Measurements from ENCODE around the gene PTRH1.

PTRH1 gene

DNA sequence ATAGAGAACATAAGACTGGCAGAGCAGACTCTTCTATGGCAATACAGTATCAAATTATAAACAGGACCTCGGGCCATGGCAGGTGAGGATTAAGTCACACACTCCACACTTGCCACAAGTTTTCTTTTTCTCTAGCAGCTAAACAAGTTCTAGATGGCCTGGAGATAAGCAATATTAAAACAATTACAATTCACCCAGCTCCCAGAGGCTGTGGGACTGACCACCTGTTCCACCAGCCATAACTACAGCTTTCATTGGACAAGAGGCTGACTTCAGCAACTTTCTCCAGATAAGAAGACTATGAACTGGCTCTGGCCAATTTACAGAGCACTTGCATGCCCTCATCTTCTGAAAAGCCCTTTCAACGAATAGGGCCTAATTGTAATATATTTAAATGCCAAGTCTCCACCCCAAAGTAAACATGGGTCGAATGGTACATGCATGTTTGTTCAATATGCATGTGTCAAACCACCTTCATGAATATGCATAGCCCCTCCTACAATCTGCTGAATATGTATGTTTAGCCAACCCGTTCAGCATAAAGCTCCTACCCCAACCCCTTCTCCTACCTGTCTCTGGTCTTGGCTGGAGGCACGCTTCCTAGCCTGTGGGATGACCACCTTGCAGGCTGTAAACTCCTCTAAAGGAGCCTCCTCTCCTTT is 14.7 kb downstream of the PTRH1 start:
- DNase-seq (ENCODE audit: extremely low spot score, insufficient read length, low read depth), result no peak
- no peak for FAIRE-seq

DNA sequence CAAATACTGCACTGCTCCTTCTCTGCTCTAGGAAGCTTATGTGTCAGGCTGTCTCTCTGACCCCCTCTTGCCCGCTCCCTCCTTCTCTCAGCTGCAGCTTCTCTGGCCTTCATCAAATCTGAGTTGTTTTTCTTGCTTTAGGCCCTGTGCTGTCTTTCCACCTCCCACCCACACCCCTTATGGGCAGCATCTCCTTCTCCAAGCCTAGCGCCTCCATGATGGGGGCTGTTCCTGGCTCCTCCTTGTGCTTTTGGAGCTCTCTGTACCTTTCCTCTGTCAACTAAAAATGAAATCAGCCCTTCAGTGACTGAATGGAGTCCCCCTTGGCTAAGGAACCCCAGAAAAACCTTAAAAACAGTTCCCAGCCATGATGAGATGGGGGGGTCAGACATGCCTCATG is 15.3 kb downstream of the PTRH1 start:
- DNase-seq (ENCODE audit: extremely low spot score, insufficient read length, low read depth) (no peak), FAIRE-seq (no peak)

DNA sequence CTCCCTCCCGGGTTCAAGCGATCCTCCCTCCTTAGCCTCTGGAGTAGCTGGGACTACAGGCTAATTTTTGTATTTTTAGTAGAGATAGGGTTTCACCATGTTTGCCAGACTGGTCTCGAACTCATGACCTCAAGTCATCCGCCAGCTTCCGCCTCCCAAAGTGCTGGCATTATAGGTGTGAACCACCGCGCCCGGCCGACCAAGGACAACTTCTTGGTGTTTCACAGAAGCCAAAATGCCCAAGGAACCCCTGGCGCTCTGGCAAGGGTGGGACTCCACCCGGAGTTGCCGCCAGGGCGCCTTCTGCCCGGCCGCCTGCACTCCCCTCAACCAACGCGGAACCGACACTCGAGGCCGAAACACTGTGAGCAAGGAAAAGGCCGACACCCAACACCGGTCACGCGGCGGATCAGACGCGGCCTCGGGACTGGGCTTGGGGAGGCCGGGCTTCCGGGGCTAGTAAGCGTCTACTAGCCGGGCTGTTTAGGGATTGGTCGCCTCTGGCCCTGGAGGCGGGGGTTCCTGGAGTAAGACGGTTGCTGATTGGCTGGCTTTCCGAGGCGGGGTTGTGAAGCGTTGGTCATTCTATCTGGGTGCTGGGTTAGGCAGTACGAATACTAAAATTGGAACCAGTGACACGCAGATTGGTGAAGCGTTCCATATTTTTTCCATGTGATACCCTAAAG is 16.3 kb downstream of the PTRH1 start:
- peak; percentile 80 for FAIRE-seq

DNA sequence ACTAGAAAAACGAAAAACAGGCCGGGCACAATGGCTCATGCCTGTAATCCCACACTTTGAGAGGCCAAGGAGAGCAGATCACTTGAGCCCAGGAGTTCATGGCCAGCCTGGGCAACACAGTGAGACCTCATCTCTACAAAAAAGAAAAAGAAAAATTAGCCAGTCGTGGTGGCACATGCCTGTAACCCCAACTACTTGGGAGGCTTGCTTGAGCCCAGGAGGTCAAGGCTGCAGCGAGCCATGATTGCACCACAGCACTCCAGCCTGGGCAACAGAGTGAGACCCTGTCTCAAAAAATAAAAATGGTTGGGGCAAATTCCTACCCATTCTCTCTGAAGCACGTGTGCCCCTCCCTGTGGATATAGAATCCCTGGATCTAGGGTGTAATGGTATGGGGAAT is 17.1 kb downstream of the PTRH1 start:
- DNase-seq (ENCODE audit: extremely low spot score, insufficient read length, low read depth) (no peak), FAIRE-seq (no peak)

More for the DNA sequence above, 16.3 kb downstream of the PTRH1 start:
- DNase-seq (ENCODE audit: extremely low spot score, insufficient read length, low read depth), result peak; percentile 88

DNA sequence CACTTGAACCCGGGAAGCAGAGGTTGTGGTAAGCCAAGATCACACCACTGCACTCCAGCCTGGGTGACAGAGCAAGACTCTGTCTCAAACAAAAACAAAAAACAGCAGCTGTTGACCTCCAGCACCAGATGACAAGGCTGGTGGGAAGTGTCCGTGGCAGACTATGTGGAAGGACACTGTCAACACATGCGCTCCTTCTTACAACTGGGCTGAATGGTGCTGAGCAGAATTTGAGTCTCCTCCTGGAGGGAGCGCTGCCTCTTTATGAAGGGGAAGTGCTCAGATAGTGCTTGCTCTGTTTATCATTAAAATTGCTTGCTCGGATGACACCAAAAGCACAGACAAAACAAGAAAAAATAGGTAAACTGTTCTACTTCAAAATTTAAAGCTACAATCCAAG is 17.9 kb downstream of the PTRH1 start:
- FAIRE-seq (no peak), DNase-seq (ENCODE audit: extremely low spot score, insufficient read length, low read depth) (no peak)

DNA sequence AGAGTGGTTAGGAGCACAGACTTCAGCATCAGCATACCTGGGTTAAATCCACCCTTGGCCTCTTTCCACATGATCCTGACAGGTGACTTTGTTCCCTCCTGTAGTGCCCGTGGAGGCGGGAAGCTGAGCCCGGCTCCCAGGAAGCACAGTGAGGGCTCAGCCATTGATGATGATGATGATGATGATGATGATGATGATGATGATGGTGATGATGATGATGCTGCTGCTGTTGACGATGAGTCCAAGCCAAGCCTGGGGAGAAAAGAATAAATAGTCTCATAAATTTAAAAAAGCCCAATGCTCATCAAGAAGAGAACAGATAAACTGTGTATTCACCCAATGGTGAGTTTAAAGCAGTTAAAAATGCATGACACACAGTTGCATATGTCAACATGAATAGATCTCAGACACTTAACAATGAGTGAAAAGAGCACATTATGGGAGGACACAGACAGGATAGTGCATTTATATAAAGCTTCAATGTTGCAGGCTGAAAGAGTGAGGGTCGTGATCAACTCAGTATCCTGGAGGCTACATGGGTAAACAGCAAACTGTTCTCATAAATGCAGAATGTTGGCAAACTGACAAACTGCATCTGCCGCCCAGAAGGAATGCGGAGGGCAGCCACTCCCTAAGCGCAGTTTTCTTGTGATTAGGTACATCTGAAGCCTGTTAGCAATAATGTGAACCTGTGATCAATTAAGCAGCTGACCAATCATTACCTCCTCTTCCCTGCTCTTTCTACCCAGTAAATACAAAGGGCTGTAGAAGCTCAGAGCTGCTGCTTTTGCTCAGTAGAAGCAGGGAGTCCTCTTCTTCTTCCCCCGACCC is 20.4 kb downstream of the PTRH1 start:
- DNase-seq (ENCODE audit: extremely low spot score, insufficient read length, low read depth), result no peak
- no peak for FAIRE-seq

DNA sequence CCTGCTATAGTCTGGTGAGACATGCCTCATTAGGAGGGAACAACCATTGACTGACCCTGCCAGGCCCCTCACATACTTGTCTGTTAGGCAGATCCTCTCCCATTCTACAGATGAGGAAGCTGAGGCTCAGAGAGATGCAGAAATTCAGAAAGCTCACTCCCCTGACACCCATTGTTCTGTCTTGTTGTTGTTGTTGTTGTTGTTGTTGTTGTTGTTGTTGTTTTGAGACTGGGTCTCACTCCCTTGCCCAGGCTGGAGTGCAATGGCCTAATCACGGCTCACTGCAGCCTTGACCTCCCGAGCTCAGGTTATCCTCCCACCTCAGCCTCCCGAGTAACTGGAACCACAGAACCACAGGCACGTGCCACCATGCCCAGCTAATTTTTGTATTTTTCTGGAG is 21.8 kb downstream of the PTRH1 start:
- FAIRE-seq (no peak), DNase-seq (ENCODE audit: extremely low spot score, insufficient read length, low read depth) (no peak)

DNA sequence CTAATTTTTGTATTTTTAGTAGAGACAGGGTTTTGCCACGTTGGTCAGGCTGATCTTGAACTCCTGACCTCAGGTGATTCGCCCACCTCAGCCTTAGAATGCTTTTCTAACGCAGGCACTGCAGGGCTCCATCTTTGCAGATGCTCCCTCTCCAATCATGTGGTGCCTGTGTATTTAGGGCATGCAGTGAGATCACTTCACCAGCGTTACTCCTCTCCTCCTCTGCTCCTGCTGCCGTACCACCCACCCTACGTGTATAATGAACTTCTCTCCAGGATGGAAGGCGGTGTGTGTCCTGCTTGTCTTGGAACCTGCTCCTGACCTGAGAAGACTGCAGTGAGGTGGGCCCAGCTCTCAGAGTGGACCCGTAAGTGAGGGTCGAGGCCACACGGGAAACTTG is 22.3 kb downstream of the PTRH1 start:
- FAIRE-seq, result no peak
- DNase-seq (ENCODE audit: extremely low spot score, insufficient read length, low read depth), result no peak

DNA sequence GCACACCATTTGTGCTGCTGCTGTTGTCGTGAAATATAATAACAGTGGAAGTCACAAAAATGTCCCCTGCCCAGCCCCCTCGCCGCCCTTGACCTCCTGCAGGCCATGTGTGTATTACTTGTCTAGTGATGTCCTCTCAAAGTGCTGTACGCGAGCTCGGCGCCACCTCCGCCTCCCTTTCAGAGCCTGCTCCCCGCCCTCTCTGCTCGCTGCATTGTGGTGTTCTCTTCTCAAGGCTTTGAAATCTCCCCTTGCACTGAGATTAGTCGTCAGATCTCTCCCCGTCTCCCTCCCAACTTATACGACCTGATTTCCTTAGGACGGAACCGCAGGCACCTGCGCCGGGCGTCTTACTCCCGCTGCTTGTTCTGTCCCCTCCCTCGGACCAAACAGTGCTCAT is 23.4 kb downstream of the PTRH1 start:
- DNase-seq (ENCODE audit: extremely low spot score, insufficient read length, low read depth), result no peak
- no peak for FAIRE-seq

DNA sequence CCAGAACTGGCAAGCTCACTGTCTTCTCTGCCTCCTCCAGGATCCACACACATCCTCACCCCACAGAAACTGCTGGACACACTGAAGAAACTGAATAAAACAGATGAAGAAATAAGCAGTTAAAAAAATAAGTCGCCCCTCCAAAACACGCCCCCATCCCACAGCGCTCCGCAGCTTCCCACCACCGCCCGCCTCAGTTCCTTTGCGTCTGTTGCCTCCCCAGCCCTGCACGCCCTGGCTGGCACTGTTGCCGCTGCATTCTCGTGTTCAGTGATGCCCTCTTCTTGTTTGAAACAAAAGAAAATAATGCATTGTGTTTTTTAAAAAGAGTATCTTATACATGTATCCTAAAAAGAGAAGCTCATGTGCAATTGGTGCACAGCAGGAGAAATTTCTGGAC is 24.7 kb downstream of the PTRH1 start:
- DNase-seq (ENCODE audit: extremely low spot score, insufficient read length, low read depth), result no peak
- no peak for FAIRE-seq

DNA sequence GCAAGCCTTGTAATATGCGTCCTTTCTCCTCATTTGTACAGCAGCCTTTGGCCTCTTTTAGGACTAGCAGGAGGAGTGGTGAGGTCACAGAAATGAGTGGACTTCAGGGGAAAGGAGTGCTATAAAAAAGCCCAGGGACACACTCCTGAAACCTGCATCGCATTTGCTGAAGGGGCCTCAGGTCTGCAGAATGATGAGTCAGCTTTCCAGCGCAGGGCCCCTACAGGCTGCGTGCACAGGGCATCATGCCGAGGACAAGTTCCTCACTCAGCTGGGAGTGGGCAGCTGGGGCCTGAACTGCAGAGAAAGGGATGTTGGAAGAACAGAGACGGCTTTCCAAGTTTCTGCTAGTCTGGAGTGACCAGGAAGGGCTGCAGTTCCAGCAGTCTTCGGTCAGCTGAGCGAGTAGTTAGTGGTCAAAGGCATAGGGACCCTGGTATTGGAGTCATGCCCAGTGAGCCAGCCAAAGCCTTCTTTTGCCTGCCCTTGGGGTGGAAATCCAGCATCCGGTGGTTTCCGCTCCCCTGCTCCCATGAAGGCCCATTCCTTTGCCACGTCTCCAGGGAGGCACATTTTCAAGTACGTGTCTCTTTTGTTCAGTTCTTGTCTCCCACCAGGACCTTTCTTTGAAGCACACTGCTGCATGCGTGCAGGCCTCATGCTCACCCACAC is 26.0 kb downstream of the PTRH1 start:
- DNase-seq (ENCODE audit: extremely low spot score, insufficient read length, low read depth), result no peak
- FAIRE-seq, result no peak

DNA sequence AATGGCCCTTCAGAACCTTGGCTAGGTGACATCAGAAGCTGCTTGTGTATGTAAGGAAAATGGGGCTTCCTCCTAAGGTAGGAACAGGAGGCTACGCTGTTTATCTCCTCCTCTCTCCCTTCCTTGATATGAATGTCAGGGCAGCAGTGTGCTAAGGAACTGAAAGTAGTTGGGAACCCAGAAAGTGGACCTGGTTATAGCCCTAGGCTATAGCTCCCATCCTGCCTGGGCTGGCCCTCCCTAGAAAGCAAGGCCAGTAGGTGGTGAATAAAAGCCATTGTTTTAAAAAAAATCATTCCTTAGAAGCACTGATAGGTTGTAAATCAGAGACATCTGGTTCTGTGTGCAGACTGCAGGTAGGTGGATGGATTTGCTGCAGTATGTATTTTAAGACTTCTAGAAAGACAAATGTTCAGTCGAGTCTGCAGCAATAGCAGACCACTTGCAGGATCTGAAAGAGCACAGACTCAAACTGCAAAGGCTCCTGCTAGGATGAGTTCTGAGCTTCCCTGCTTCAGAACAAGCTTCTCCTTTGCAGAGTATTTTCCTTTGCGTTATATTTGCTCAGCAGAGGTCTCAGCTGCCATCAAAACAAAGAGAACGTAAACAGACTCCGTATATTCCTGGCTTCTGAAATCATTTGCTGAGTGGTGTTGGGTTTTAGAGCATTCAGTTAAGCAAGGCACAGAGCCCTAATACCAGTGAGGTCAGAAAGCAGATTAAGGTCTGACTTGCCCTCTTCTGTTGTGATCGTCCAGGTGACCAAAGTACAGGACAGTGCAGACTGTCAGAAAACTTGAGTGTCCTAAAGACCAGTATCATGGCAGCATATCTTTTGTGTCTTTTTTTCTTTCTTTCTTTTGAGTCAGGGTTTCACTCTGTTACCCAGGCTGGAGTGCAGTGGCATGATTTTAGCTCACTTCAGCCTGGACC is 28.7 kb downstream of the PTRH1 start:
- no peak for FAIRE-seq

DNA sequence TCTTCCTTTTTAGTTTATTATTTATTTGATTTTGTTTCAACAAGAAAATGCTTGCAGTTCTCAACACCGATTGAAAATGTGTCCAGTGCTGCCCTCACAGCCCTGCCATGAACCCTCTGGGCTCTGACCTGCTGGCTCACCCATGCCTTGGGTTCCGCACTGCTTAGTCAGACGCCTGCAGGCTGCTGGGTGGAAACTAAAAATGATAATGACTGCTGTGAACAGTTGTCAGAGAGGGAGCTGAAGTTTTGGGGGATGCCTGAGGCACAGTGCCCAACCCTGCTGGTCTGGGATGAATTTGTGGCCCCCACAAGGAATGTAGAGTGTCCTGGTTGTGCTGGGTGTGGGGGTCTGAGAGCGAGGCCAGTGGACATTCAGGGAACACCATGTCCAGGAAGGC is 30.9 kb downstream of the PTRH1 start:
- DNase-seq (ENCODE audit: extremely low spot score, insufficient read length, low read depth), result no peak

More for the DNA sequence above, 28.7 kb downstream of the PTRH1 start:
- DNase-seq (ENCODE audit: extremely low spot score, insufficient read length, low read depth), result no peak

DNA sequence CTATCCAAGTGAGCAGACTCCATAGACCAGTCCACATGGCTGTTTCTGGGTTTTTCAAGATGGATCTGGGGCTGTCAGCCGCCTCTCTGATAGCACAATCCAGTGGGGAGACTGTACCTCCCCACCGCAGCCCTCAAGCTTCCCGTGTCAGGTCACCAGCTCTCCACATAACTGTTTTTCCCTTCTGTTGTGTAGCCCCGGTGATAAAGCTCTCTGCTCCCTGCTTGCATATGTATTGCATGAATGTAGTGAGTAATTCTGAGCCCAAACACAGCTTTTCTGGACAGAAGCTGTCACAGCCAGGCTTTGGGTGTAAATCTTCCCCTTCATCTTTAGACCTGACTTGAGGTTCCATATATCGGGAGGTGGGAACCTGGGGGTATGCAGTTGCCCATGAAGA is 31.7 kb downstream of the PTRH1 start:
- no peak for FAIRE-seq
- DNase-seq (ENCODE audit: extremely low spot score, insufficient read length, low read depth), result no peak

More for the DNA sequence above, 30.9 kb downstream of the PTRH1 start:
- no peak for FAIRE-seq

DNA sequence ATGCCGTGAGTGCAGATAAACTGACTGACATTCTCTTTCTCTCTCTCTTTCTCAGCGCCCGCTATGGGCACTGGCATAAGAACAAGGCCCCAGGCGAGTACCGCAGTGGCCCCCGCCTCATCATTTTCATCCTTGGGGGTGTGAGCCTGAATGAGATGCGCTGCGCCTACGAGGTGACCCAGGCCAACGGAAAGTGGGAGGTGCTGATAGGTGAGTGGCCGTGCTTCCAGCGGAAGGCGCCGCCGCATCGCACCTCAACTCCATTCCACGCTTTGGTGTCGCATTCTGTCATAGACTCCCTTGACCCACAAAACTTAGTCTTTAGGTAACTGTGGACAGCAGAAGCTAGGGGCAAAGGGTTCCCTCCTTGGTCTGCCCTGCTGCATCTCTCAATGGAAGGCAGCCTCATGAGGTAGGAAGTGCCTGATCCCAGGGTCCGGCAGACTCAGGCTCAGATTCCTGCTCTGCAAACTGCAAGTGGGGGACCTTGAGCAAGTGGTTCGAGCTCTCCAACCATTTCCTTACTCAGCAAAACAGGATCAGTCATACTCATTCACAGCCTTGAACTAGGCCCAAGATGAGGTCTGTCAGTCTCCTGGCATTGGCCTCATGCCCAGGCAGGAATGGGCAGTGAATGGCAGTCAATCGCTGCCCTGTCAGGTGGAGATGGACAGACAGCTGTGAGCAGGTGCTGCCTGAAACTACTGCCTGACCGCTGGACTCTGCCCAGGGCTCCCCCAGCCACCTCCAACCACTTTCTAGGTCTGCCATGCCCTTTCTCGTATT is 32.9 kb downstream of the PTRH1 start:
- DNase-seq (ENCODE audit: extremely low spot score, insufficient read length, low read depth) (no peak), FAIRE-seq (no peak)

DNA sequence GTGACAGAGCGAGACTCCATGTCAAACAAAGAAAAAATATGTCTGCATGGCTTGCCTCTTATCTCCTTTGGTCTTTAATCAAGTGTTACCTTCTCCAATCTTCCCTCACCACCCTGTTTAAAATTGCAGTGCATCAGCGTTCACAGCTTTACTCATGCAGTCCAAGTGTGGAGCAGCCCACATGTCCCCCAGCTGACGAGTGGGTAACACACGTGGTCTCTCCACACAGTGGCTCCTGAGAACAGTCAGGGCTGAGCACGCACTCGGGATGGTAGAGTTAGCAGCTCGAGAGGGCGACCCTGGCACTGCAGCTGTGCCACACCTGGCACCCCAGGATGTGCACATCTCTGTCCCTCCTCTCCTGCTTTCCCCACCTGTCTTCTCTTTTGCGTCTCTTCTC is 34.6 kb downstream of the PTRH1 start:
- DNase-seq (ENCODE audit: extremely low spot score, insufficient read length, low read depth) (no peak), FAIRE-seq (no peak)

DNA sequence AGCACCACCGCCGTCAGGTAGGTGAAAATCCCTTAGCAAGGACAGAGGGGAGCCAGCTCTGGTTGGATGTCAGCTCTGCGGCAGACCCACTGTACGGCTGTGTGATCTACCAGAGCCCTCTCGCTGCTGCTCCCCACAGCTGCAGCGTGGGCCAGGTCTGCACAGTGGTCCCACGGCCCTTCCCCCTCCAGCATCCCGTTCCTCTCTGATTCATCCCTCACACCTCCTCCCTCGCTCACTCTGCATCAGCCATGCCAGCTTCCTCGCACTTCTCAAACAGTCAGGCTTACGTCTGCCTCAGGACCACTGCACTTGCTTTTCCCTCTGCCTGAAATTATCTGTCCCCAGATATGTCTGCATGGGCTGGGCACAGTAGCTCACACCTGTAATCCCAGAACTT is 35.2 kb downstream of the PTRH1 start:
- DNase-seq (ENCODE audit: extremely low spot score, insufficient read length, low read depth) (no peak), FAIRE-seq (no peak)

DNA sequence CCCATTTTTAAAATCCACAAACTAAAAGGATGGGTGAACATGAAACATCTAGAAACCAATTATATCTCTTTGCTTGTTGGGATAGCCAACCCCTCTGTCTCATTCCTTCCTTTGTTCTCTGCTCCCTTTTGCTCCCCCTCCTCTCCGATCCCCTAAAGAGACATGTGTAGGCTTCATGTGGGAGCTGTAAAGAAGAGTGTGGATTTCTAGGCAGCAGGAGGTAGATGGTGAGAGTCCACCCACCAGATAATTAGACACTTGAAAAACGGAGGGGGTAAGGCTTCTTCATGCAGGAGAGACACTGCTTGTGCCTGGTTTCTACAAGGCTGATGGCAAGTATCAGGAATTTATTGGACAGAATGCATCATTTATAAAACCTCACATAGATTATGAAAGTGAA is 36.0 kb downstream of the PTRH1 start:
- FAIRE-seq (no peak), DNase-seq (ENCODE audit: extremely low spot score, insufficient read length, low read depth) (no peak)

DNA sequence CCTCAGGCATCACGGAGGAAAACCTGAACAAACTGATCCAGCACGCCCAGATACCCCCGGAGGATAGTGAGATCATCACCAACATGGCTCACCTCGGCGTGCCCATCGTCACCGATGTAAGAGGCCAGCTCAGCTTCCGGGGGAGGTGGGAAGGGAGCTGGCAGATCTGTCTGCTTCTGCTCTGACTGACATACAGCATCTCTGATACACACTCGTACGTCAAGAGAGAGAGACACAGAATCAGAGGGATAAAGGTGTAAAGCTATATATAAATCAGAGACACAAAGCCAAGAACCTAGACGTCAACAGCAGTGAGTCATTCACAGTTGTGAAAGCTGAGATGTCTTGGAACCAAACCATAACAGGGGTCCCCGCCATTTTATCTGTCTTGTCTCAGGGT is 38.8 kb downstream of the PTRH1 start:
- DNase-seq (ENCODE audit: extremely low spot score, insufficient read length, low read depth) (no peak), FAIRE-seq (no peak)
